Measurements from ENCODE around the gene SEL1L. TPM values are rescaled to one million over a fixed set of nuclear protein-coding genes. Genes with fewer than 3 reads are reported as not detected.
"Not testable (repeated sequence)": the region's sequence is repeated elsewhere in the genome, so short reads cannot be mapped to it uniquely, and the experiment has no call there.

SEL1L gene
- total and polyA plus RNA-seq, 4 donors, result 13.2 to 101 (median 49.2) TPM

DNA sequence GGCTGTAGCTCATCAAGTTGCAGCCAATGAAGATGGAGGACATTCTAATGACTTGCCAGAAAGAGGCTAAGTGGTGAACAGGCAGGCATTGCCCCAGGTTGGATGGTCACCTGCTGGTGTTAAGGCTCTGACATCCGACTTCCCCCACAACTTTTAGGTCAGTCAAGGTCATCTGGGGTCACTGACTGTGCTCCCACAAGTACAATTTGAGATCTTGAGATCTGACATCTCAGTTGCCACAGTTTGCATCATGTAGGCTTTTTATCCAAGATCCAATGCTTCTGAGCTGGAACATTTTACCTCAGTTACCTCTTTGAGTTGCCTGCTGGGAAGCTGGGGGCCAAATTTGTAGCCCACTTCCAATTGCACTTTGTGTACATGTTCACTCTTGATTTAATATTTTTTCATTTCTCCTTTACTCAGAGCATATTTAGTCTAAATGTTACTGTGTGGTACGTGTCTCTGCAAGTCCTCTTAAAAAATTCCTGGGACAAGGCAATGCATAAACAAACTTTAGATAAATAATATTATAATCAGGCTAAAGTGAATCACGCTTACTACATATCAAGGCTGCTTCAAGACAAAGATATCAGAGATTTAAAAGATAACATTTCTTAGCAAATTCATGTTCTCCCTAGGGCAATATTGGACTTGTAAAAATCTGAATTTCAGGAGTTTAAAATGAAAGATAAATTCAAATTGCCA, 61.4 kb downstream of the SEL1L start:
- Histone ChIP-seq H3K9me3 (ENCODE audit: control insufficient read depth in 4 of 4, insufficient read depth in 3 of 4, low read length in 3 of 4) (no peaks in the 10 kb centered on the region), H3K27ac (ENCODE audit: low read depth in 1 of 2, low read length in 1 of 2) (no peak overlapping the region), H3K4me3 (no peak overlapping the region), H3K27me3 (ENCODE audit: control insufficient read depth in 3 of 3, insufficient read depth in 3 of 3, low read length in 2 of 3) (no peaks in the 10 kb centered on the region), H3K4me1 (ENCODE audit: control insufficient read depth in 5 of 5, insufficient read depth in 5 of 5, low read length in 5 of 5) (peaks cover 0 to 5% (median 0%) of the 10 kb centered on the region in 5 donors), H3K9ac (ENCODE audit: insufficient read depth in 1 of 2, low read length in 2 of 2) (no peak overlapping the region), H3K36me3 (ENCODE audit: control insufficient read depth in 4 of 4, insufficient read depth in 4 of 4, low read length in 4 of 4) (peaks cover 2 to 18% (median 7%) of the 10 kb centered on the region in 4 donors)
- 93 to 94% methylated on average over 3 of the region's 3 CpGs for WGBS, 2 donors
- DNase-seq (no peak), ATAC-seq (ENCODE audit: insufficient read depth, low FRiP score) (no peak)
- TF ChIP-seq, protein P1, sequence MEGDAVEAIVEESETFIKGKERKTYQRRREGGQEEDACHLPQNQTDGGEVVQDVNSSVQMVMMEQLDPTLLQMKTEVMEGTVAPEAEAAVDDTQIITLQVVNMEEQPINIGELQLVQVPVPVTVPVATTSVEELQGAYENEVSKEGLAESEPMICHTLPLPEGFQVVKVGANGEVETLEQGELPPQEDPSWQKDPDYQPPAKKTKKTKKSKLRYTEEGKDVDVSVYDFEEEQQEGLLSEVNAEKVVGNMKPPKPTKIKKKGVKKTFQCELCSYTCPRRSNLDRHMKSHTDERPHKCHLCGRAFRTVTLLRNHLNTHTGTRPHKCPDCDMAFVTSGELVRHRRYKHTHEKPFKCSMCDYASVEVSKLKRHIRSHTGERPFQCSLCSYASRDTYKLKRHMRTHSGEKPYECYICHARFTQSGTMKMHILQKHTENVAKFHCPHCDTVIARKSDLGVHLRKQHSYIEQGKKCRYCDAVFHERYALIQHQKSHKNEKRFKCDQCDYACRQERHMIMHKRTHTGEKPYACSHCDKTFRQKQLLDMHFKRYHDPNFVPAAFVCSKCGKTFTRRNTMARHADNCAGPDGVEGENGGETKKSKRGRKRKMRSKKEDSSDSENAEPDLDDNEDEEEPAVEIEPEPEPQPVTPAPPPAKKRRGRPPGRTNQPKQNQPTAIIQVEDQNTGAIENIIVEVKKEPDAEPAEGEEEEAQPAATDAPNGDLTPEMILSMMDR (IDR thresholded peaks at IDR 0.05; ENCODE audit: control extremely low read depth, extremely low read depth), result no peak

DNA sequence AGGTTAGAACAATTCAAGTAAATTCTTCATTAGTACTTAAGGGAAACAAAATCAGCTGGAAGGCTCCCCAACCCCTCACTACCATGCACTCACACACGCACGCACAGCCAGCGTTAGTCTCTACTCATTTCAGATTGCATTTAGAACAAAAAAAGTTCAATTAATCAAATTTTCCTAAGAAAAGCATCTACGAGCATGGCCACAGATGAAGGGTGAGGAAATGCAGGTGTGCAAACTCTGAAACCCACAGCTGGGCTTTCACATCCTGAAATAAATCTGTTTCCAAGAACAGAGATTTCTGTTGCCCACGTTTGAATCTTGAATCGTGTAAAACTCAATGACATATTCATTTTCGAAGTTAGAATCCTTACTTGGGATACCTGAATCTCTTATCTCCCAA, 62.6 kb downstream of the SEL1L start:
- no peaks in the 10 kb centered on the region for H3K27me3 ChIP-seq (ENCODE audit: control insufficient read depth in 3 of 3, insufficient read depth in 3 of 3, low read length in 2 of 3)

DNA sequence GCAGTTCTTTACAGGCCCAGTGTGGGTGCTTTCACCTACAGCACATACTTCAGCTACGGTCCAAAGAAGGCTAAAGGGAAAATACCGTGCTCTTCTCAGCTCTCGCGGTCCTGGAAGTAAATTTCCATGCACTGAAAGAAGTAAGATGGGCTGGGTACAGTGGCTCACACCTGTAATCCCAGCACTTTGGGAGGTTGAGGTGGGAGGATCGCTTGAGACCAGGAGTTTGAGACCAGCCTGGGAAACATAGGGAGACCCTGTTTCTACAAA, 63.2 kb downstream of the SEL1L start:
- H3K27ac ChIP-seq (ENCODE audit: low read depth in 1 of 2, low read length in 1 of 2); H3K4me3 ChIP-seq: not testable (repeated sequence)
- 85 to 94% methylated on average over 5 of the region's 5 CpGs for WGBS, 2 donors

More for the DNA sequence above, 62.6 kb downstream of the SEL1L start:
- no peak for DNase-seq
- TF ChIP-seq, protein P1 (IDR thresholded peaks at IDR 0.05; ENCODE audit: control extremely low read depth, extremely low read depth), result no peak
- peaks cover 0 to 9% (median 4%) of the 10 kb centered on the region in 4 donors for H3K36me3 ChIP-seq (ENCODE audit: control insufficient read depth in 4 of 4, insufficient read depth in 4 of 4, low read length in 4 of 4)
- H3K9me3 ChIP-seq (ENCODE audit: control insufficient read depth in 4 of 4, insufficient read depth in 3 of 4, low read length in 3 of 4), result no peaks in the 10 kb centered on the region
- H3K4me1 ChIP-seq (ENCODE audit: control insufficient read depth in 5 of 5, insufficient read depth in 5 of 5, low read length in 5 of 5), result no peaks in the 10 kb centered on the region
- 69 to 74% methylated on average over 7 of the region's 7 CpGs for WGBS, 2 donors
- H3K27ac ChIP-seq (ENCODE audit: low read depth in 1 of 2, low read length in 1 of 2), result no peak overlapping the region
- no peak overlapping the region for H3K9ac ChIP-seq (ENCODE audit: insufficient read depth in 1 of 2, low read length in 2 of 2)
- H3K4me3 ChIP-seq, result no peak overlapping the region
- ATAC-seq (ENCODE audit: insufficient read depth, low FRiP score), result no peak

DNA sequence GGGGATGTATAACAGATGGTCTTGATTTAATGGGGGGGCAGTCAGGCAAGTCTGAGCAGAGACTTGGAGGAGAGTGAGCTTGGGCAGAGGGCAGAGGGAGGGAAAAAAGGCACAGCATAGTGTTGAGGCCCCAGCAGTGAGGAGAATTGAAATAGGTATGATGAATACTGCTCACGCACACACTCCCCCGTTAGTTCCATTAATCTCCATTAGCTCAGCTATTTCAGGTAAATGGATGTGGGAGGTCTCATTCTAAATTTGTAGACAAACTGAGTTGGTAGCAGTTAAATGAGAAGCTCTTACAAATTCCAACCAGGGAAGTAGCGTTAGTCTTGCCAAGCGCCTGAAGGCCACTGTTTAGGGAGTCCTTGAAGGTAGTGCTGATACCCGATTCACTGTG, 66.8 kb downstream of the SEL1L start:
- H3K9ac ChIP-seq (ENCODE audit: insufficient read depth in 1 of 2, low read length in 2 of 2), result no peak overlapping the region
- no peaks in the 10 kb centered on the region for H3K27me3 ChIP-seq (ENCODE audit: control insufficient read depth in 3 of 3, insufficient read depth in 3 of 3, low read length in 2 of 3)
- ATAC-seq (ENCODE audit: insufficient read depth, low FRiP score) (no peak), DNase-seq (no peak)
- no peaks in the 10 kb centered on the region for H3K36me3 ChIP-seq (ENCODE audit: control insufficient read depth in 4 of 4, insufficient read depth in 4 of 4, low read length in 4 of 4)
- no peak overlapping the region for H3K4me3 ChIP-seq
- no peaks in the 10 kb centered on the region for H3K9me3 ChIP-seq (ENCODE audit: control insufficient read depth in 4 of 4, insufficient read depth in 3 of 4, low read length in 3 of 4)
- TF ChIP-seq, protein P1 (IDR thresholded peaks at IDR 0.05; ENCODE audit: control extremely low read depth, extremely low read depth), result no peak
- no peak overlapping the region for H3K27ac ChIP-seq (ENCODE audit: low read depth in 1 of 2, low read length in 1 of 2)
- 93 to 94% methylated on average over 5 of the region's 5 CpGs for WGBS, 2 donors
- no peaks in the 10 kb centered on the region for H3K4me1 ChIP-seq (ENCODE audit: control insufficient read depth in 5 of 5, insufficient read depth in 5 of 5, low read length in 5 of 5)

More for the DNA sequence above, 63.2 kb downstream of the SEL1L start:
- H3K36me3 ChIP-seq (ENCODE audit: control insufficient read depth in 4 of 4, insufficient read depth in 4 of 4, low read length in 4 of 4); DNase-seq; ATAC-seq (ENCODE audit: insufficient read depth, low FRiP score); H3K27me3 ChIP-seq (ENCODE audit: control insufficient read depth in 3 of 3, insufficient read depth in 3 of 3, low read length in 2 of 3); H3K9ac ChIP-seq (ENCODE audit: insufficient read depth in 1 of 2, low read length in 2 of 2); H3K4me1 ChIP-seq (ENCODE audit: control insufficient read depth in 5 of 5, insufficient read depth in 5 of 5, low read length in 5 of 5); H3K9me3 ChIP-seq (ENCODE audit: control insufficient read depth in 4 of 4, insufficient read depth in 3 of 4, low read length in 3 of 4): not testable (repeated sequence)

Measured in lung (tissue), 12 donors.